HG03442 (cell line): ENCODE data around the gene TMEM141.

Experiments
- ATAC-seq: cut with Tn5 transposase; IDR thresholded peaks from one replicate; pipeline ENCODE4 v1.9.1; 2021; ENCODE audit warnings: mild to moderate bottlenecking, moderate library complexity; ENCODE audit not compliant: unreplicated experiment

Gene TMEM141

DNA sequence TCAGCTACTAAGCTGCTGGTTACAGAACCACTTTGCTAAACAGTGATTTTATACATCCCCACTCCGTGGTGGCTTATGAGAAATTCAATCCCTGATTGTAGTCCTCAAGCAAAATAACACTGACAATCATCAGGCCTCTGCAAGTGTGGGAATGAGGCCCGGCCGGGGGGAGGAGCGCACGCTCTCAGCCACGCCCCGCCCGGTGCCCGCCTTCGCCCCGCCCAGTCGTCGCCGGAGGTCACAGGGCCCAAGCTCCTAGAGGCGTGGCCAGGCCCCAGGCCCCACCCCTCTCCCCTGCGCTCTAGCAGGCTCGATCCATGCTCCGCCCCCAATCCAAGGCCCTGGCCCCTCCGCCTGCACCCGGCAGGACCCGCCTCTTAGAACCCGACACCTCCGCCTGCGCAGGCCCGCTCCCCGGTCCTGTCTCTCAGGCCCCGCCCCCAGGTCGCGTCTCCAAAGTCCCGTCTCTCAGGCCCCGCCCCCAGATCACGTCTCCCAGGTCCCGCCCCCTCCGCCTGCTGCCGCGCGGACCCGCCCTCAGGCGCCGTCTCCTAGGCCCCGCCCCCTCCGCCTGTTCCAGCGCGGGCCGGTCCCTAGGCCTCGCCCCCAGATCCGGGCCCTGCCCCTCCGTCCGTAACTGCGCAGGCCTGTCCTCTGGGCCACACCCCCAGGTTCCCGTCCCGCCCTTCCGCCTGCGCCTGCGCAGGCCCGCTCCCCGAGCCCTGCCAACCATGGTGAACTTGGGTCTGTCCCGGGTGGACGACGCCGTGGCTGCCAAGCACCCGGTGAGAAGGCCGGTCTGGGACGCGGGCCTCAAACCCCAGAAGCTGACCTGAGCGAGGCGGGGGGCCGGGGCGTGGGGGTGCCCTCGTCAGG lies at the start of gene TMEM141:
Gene TMEM141, plus strand, starts transcription at position 705 of the 876 bp plus-strand sequence. Its CDS starts 27 bp downstream, at position 732.
- ATAC-seq, result peak; percentile 81

DNA sequence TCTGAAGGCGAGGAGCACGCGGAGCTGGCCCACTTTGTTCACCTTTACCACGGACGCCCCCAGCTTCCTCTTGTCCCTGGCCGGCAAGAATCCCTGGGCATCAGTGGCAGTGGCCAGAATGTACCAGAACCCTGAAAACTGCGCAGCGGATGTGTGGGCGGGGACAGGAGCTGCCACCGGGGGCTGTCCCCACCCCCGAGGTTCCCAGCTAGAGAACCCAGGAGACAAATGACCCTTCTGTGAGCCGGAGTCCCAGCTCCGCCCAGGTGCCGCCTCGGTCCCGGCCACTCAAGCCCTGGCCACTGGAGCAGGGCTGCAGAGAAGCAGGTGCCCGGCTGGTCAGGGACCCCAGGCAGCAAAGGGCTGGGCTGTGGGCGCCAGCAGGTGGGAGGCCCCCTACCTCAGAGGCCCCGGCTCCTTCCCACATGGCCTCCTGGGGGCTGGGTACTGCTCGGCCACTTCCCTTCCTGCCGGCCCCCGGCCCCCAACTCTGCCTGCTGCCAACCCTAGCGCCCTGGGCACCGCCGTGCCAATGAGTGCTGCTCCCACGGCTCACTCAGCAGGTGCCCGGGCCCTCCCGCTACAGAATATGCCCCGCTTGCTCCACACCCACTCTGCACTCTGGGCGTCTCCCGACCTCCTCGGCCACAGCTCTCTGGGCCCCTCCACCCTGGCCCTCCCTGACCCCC lies 49.1 kb upstream of the TMEM141 start:
- no peak for ATAC-seq

DNA sequence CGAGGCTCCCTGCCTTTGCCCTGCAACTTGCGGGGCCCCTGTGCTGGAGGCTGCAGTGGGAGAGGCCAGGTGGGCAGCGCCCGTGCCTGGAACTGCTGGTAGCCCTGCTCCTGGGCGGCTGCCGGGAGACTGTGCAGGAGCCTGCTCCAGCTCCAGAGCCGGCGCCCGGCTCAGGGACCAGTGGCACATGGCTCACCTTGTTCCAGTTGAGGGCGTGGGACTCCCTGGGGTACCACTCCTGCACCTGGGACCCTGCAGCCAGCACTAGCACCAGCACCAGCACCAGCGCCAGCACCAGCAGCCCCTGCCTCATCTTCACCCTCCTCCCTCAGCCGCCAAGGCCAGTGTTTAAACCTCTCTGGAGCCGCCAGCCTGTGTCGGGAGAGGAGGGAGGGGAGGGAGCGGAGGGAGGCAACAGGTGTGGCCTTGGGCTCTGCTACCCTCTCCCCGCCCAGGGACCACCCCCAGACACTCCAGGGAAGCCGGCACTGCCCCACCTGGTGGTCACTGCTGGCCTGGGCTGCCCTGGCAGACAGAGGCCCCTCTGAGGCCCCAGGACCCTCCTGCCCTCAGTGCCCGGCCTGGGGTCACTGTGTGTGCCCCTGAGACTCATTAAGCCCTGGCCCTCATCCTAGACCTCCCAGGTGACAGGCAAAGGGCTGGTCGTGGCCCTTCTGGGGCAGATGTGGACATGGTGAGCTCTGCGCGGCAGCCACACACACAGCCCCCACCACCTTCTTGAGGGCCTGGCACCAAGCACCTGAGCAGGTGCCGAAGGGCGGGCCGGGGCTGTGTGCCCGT lies 48.4 kb upstream of the TMEM141 start, which contains the start of gene LCN10:
Gene LCN10, minus strand, starts transcription at position 350 of the 801 bp plus-strand sequence. Its CDS starts 37 bp downstream, at position 313.
- ATAC-seq, result no peak

GRCh38 chr9:136743639-136744211 lies 47.4 kb upstream of the TMEM141 start:
- no peak for ATAC-seq

DNA sequence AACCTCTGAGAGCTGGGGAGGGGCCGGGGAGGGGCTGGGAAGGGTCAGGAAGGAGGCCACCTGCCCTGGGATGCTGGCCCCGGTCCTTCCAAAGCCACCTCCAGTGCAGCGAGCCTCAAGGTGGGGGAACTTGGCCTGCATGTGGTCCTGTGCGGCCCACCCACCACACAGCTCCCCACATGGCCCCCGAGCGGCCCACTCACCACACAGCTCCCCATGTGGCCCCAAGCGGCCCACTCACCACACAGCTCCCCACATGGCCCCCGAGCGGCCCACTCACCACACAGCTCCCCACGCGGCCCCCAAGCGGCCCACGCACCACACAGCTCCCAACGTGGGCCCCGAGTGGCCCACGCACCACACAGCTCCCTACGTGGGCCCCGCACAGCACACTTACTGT lies 46.4 kb upstream of the TMEM141 start:
- ATAC-seq, result no peak

- no peak for ATAC-seq
Measured at GRCh38 chr9:136745389-136746154, 45.6 kb upstream of the TMEM141 start.

DNA sequence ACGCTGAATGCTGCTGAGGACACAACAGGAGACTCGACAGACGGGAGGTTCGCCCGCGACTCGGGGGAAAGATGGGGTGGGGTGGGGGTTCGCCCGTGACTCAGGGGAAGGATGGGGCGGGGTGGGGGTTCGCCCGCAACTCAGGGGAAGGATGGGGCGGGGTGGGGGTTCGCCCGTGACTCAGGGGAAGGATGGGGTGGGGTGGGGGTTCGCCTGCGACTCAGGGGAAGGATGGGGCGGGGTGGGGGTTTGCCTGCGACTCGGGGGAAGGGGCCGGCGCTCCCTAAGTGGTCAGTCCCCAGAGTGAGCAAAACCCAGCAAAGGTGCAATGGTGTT lies 45.0 kb upstream of the TMEM141 start:
- ATAC-seq, result no peak

- no peak for ATAC-seq
Measured at GRCh38 chr9:136746621-136747020, 44.5 kb upstream of the TMEM141 start.

GRCh38 chr9:136747161-136748060 lies 43.7 kb upstream of the TMEM141 start:
- no peak for ATAC-seq

- ATAC-seq, result no peak
Measured at GRCh38 chr9:136748201-136748600, 42.9 kb upstream of the TMEM141 start, which contains the start of gene LCN6. Gene LCN6, minus strand, starts transcription at chr9:136748525. Its CDS starts 42 bp downstream, at chr9:136748483.

DNA sequence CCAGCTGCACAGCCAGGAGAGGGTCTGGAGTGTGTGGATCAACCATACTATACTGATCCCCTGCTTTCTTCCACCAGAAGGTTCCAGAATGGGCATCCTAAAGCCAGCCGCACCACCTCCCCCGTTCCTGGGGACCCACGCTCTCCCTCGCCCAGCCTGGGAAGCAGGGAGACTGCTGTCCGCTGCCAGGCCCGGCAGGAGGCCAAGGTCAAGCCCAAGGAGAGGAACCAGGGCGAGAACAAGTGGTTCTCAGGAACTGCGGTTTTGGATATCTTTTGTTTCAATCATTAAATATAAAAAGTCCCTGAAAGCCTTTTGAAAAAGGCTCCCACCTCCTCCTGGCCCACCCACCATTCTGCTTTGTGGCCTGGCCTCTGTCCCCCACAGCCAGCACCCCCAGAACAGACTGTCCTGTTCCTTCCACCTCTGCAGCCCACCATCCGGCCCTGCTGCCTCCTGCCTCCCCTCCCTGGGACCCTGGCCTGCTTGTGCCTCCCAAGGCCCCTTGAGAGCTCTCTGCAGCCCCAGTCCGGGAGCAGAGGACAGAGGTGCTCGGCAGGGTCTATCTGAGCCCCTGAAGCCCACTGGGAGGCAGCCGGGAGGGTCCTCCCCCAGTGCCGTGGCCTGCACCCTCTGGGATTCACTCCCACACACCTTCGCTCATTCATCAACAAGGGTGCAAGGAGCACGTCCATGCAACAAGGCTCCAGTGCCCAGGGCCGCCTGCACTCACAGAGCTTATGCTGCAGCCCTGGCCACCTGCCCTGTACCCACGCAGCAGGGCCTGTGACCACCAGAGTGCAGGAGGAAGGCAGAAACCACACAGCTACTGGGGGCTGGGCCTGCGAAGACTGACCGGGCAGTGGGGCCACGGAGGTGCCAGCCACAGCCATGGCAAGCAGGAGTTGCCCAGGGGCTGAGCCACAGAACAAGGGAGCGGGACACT lies 42.2 kb upstream of the TMEM141 start:
- ATAC-seq, result no peak

DNA sequence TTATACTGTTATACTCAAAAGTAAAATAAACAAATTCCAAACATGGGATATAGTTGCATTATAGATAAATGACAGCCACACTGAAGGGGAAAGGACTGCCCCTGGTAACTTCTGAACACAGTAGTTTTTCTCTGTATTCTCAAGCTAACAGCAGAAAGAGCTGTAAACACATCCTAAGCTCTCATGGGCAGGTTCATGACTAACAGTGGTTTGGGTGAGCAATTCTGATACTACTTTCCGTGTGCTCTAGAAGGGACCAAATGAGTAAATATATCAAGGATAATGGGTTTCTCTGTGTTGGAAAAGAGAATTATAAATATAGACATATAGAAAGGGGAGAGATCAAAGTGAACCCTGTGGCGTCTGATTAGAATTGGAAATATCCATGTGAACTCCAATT lies 40.6 kb upstream of the TMEM141 start:
- no peak for ATAC-seq

GRCh38 chr9:136751244-136751643 lies 39.9 kb upstream of the TMEM141 start:
- no peak for ATAC-seq

- no peak for ATAC-seq
Measured at GRCh38 chr9:136751814-136752213, 39.3 kb upstream of the TMEM141 start.

- no peak for ATAC-seq
Measured at GRCh38 chr9:136753371-136754058, 37.6 kb upstream of the TMEM141 start.

- no peak for ATAC-seq
Measured at GRCh38 chr9:136754059-136754572, 37.0 kb upstream of the TMEM141 start.

DNA sequence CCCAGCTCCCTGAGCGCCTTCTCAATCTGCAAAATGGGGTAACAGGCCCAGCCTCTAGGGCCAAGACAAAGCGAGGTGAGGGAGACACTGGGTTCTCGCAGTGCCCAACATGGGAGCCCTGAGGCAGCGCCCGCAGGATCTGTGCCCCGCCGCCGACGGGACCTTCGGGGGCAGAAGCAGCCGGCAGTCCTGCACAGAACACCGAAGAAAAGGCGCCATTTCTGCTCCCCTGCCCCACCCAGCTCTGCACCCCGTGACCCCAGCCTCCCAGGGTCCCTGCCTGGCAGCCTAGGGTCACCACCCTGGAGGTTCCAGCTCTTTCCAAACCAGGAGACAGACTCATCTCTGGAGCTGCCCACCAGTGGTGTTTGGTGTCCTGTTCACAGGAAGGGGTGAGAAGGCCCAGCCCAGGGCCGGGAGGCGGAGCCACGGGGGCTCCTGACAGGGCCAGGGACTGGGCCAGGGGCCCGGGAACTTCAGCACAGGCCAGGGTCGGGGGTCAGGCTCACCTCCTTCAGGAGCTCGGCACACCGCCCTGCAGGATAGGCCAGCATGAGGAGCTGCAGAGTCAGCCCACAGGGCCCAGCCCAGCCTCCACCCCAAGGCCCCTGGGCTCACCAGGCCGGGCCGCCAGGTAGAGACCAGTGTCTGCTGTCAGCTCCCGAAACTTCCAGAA lies 36.4 kb upstream of the TMEM141 start:
- ATAC-seq, result no peak
